HG03064 (cell line): Measurements from ENCODE around the gene C1orf198.

Experiments
- ATAC-seq: cut with Tn5 transposase; IDR thresholded peaks from one replicate; pipeline ENCODE4 v1.9.1; 2021; ENCODE audit warnings: low read depth; ENCODE audit not compliant: unreplicated experiment

Gene C1orf198

GRCh38 chr1:230792691-230793462 lies 75.4 kb downstream of the C1orf198 start:
- ATAC-seq, result no peak

- no peak for ATAC-seq
Measured at GRCh38 chr1:230791986-230792564, 76.2 kb downstream of the C1orf198 start.

GRCh38 chr1:230790026-230790425 lies 78.3 kb downstream of the C1orf198 start:
- ATAC-seq, result no peak

- ATAC-seq, result no peak
Measured at GRCh38 chr1:230788561-230789275, 79.6 kb downstream of the C1orf198 start.

GRCh38 chr1:230787471-230787870 lies 80.8 kb downstream of the C1orf198 start:
- ATAC-seq, result no peak
